HG03442 (cell line): ENCODE data around the gene APOBEC3F.
A peak's percentile ranks its signal among the peaks of the same experiment; 100 is the strongest.
"Not testable (repeated sequence)": the region's sequence is repeated elsewhere in the genome, so short reads cannot be mapped to it uniquely, and the experiment has no call there.

Source experiments
- ATAC-seq: cut with Tn5 transposase; IDR thresholded peaks from one replicate; pipeline ENCODE4 v1.9.1; 2021; ENCODE audit warnings: mild to moderate bottlenecking, moderate library complexity; ENCODE audit not compliant: unreplicated experiment

Gene APOBEC3F

DNA sequence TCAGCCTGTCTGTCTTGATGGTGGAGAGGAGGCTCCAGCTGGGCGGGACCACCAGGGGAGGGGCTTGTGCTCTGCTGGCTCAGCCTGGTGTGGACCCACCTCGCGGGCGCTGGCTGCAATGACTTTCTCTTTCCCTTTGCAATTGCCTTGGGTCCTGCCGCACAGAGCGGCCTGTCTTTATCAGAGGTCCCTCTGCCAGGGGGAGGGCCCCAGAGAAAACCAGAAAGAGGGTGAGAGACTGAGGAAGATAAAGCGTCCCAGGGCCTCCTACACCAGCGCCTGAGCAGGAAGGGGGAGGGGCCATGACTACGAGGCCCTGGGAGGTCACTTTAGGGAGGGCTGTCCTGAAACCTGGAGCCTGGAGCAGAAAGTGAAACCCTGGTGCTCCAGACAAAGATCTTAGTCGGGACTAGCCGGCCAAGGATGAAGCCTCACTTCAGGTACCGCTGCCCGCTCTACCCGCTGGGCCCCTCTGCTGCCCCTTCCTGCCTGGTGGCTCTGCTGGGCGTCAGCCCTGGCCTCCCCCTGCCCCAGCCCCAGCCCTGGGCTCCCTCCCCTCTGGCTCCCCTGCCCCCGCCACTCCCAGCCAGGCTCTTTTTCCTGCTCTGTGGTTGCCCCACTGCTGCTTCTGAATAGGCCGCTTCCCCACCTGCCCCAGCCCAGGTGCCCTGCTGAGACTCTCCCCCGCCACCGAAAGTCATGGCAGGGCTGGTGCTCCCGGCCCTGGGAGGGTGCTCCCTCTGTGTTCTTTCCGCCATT, at the start of gene APOBEC3F:
TSS of gene APOBEC3F (plus strand) at position 327 of the 759 bp plus-strand sequence. CDS start at position 424, 97 bp downstream.
- peak; percentile 89 for ATAC-seq

DNA sequence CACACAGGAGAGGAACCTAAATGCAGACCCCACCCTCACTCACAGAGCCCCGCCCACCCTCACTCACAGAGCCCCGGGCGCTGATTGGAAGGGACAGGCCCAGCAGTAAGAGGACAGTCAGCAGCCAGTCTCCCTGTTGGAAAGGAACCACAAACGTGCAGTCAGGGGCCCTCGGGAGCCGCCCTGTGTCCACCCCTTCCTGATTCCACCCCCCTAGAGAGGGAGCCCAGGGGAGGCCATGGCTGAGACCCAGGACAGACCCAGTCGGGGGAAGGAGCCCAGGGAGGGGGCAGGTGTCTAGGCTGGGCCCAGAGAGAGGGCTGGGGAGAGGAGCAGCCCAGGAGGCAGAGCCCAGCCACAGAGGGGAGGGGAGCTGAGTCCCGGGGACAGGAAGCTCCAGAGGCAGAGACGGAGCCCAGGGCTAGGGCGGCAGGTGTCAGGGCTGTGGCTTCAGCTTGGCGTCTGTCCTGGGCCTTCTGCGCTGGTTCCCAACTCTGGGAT, 47.7 kb upstream of the APOBEC3F start:
- not testable (repeated sequence) for ATAC-seq

DNA sequence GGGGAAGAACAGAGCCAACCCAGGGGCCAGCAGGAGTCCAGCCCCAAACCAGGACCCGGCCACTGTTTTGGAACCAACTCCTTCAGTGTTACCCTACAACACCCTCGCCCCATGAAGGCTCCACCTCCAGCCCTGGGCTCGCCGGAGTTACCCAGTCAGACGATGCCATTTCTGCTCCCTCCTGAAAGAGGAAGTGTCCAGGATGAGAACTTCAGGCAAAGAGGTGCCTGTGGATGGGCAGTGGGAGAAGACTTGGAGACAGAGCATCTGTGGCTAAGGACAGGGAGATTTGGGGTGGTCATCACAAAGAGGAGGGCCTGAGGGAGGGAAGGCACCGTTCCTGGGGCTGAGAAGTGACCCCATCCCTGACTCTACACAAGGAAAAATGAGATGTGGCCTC, 44.6 kb upstream of the APOBEC3F start:
- no peak for ATAC-seq

DNA sequence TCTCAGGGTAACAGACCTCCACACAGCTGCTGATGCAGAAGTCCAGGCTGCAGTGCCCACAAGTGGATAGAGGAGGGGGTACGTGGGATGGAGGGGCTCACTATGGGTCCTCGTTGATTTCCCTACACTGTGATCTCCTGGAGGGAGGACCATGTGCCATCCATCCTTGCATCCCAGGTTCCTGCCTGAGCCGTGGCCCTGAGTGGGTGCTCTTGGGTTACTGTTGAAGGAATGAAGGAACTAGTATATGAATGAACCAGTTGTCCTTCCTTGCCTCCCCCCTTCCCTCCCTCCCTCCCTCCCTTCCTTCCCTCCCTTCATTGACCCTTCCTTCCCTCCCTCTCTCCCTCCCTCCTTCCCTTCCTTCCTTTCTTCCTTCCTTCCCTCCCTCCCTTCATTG, 43.1 kb upstream of the APOBEC3F start:
- ATAC-seq = no peak

DNA sequence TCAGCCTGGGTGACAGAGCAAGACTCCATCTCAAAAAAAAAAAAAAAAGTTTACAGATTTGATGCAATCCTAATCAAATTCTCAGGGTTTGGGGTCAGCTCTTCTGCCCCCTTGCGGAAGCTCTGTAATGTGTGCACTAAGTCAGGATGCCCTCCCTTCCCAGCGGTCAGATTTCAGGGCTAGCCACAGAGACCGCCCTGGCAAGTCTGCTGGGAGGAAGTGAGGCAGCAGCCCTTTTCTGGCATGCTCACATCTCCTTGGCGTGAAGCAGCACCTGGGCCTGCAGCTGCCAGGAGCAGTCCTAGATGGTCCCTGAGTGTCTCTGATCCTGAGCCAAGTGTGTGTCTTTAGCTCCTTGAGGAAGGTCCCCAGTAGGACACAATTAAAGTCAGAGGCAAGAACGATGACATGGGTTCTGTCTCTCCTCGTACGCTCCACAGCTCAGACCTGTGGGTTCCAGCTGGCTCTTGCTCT, 37.5 kb upstream of the APOBEC3F start:
- no peak for ATAC-seq

DNA sequence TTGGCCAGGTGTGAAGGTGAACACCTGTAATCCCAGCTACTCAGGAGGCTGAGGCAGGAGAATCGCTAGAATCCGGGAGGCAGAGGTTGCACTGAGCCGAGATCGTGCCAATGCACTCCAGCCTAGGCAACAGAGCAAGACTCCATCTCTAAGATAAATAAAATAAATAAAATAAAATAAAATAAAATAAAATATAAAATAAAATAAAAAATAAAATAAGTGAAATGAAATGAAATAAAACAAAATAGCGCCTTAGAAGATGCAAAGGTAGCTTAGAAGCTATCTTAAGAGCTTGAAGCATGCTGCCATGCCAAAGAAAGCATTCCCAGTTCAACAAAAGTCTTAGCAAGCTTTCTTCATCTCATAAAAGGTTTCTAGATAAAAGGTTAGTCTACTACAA, 33.5 kb upstream of the APOBEC3F start:
- ATAC-seq = no peak

DNA sequence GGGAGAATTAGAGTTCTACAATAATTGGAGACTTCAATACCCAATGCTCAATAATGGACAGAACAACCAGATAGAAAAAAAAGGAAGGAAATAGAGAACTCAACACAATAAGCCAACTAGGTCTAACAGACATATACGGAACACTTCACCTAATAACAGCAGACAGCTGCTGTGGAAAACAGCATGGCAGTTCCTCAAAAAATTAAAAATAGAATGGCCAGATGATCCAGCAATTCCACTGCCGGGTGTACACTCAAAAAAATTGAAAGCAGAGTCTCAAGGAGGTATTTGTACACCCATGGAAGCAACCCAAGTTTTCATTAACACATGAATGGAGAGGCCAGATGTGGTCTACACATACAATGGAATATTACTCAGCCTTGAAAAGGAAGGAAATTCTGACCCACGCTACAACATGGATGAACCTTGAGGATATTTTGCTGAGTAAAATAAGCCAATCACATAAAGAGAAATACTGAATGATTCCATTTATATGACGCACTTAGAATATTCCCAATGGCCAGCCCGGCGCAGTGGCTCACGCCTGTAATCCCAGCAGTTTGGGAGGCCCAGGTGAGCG, 32.3 kb upstream of the APOBEC3F start:
- not testable (repeated sequence) for ATAC-seq

DNA sequence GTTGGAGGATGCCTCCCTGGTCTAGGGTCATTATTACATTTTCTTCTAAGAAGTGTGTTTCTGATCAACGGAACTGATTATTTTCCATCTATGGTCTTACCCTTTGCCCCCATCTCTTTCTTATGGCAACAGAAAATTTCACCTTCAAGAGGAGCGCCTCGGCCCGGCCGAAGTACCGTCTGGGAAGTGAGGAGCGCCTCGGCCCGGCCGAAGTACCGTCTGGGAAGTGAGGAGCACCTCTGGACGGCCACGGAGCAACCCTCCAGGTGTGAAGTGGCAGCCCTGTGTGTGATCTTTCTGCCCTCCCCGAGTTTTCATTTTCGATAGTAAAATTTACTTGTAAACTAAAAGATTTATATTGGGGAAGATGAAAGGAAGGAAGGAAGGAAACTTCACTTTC, 29.7 kb upstream of the APOBEC3F start:
- no peak for ATAC-seq

DNA sequence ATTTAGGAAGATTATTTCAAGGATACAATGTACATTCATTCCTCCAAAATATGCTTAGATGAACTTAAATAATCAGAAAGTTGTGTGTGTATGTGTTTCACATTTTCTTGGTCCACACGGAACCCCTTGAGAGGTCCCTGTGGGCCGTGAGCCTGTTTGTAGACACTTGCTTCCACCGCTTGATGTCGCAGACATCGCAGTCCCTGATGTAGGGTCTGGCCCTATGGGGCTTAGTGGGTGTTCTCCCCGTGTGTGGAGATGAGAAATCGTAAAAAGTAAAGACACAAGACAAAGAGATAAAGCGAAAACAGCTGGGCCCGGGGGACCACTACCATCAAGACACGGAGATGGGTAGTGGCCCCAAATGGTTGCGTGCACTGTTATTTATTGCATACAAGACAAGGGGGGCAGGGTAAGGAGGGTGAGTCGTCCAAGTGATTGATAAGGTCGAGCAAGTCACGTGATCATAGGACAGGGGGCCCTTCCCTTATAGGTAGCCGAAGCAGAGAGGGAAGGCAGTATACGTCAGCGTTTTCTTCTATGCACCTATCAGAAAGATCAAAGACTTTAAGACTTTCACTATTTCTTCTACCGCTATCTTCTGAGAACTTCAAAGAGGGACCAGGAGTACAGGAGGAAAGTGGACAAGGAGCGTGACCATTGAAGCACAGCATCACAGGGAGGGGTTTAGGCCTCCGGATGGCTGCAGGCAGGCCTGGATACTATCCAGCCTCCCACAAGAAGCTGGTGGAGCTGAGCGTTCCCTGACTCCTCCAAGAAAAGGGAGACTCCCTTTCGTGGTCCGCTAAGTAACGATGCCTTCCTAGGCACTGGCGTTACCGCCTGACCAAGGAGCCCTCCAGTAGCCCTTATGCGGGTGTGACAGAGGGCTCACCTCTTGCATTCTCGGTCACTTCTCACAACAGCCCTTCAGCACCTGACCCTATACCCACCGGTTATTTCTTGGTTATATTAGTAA, 27.8 kb upstream of the APOBEC3F start:
- ATAC-seq = no peak

DNA sequence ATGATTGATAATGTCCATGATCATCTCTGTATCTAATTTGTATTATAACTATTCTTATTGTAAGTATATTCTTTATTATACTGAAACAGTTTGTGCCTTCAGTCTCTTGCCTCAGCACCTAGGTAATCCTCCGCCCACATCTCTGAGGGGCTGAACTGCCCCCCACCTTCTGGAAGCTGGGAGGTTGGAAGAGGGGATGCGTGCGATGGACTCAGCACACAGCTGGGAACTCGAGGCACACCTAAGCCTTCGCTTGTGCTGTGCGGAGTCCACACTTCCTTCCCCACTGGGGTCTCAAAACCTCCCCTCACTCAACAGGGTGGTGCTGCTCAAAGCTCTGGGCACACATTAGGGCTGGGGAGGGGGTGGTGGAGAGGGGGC, 27.1 kb upstream of the APOBEC3F start:
- not testable (repeated sequence) for ATAC-seq

DNA sequence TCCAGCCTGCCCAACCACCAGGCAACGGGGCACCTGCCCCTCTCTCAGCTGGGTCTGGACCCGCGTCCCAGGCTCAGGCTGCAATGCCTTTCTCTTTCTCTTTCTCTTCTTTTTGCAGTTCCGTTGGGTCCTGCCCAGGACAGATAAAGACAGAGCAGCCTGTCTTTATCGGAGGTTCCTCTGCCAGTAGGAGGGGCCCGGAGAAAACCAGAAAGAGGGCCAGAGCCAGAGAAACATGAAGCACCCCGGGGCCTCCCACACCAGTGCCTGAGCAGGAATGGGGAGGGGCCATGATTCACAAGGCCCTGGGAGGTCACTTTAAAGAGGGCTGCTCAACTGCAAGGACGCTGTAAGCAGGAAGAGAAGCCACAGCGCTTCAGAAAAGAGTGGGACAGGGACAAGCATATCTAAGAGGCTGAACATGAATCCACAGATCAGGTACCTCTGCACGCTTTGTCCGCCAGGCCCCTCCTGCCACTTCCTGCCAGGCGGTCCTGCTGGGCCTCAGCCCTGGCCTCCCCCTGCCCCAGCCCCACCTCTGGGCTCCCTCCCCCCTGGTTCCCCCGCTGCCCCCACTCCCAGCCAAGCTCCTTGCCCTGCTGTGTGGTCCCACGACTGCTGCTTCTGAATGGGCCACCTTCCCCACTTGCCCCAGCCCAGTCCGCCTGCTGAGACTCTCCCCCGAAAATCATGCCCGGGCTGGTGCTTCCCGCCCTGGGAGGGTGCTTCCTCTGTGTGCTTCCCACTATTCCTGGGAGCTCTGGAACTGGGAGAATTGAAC, 26.5 kb upstream of the APOBEC3F start, which contains the start of gene APOBEC3C:
TSS of gene APOBEC3C (plus strand) at position 316 of the 781 bp plus-strand sequence. CDS start at position 422, 106 bp downstream.
- peak; percentile 83 for ATAC-seq

DNA sequence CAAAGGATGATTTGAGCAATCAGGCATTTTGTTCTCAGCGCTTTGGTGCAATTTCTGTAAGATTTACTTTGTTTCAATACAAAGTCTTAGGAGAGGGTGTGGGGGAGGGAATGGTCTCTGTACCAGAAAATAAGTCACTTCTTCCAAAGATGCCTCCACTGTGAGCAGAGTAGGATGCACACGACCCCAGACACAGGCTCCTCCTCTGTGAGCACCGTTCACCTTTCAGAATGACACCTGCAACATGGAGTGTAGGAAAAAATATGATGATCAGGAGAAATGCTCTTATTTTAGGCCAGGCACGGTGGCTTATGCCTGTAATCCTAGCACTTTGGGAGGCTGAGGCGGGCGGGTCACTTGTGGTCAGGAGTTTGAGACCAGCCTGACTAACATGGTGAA, 25.9 kb upstream of the APOBEC3F start:
- not testable (repeated sequence) for ATAC-seq

DNA sequence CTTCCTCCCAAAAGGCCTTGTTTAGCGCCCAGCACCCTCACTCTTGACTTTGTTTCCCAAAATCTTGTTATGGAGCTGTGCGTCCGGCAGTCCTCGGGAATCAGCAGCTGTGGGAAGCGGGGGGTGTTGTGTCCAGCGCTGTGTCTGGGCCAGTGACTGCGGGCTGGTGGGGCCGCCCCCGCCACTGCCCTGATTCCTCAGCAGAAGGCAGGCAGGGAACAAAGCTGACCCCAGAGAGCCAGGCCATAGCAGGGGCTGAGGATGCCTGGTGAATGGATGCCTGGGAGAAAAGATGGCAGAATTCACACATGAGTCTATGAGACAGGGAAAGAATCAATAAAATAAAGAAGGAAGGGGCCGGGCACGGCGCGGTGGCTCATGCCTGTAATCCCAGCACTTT, 24.1 kb upstream of the APOBEC3F start:
- no peak for ATAC-seq

DNA sequence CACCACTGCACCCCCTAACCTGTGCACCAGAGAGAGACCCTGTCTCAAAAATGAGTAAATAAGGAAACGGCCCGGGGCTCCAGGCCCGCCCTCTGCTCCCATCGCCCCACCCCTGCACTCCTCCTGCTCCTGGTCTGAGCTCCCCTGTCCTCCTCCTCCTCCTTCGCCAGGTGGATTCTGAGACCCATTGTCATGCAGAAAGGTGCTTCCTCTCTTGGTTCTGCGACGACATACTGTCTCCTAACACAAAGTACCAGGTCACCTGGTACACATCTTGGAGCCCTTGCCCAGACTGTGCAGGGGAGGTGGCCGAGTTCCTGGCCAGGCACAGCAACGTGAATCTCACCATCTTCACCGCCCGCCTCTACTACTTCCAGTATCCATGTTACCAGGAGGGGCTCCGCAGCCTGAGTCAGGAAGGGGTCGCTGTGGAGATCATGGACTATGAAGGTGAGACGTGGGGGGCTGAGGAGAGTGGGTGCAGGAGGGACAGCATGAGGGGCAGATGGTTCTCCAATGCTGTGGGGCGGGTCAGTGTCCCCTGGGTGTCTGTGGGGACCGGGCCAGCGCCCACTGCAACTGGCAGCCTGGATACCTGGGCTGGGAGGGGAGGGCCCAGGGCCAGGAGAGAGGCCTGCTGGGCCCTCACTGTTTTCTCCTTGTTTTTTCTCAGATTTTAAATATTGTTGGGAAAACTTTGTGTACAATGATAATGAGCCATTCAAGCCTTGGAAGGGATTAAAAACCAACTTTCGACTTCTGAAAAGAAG, 22.9 kb upstream of the APOBEC3F start:
- no peak for ATAC-seq

DNA sequence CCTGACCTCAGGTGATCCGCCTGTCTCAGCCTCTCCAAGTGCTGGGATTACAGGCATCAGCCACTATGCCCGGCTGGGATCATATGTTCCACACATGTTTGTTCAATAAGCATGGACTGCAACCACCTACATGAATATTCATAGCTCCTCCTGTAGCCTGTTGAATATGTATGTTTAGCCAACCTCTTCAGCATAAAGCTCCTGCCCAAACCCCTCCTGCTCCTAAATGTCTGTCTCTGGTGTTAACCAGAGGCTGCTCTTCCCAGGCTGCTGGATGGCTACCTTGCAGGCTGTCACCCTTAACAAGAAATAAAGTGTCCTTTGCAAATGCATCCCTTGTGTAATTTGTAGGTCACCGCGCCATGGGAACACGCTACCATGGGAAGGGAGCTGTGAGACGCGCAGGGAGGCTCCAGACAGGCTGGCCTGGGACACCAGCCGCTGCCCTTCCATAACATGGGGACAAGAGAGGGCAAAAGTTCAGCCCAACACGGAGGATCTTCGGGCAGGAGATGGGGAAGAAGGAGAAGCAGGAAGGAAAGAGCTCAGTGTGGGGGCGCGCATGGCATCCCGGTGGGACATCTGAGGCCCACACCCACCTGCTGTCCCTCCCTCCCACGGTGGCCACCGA, 20.5 kb upstream of the APOBEC3F start:
- ATAC-seq = not testable (repeated sequence)

DNA sequence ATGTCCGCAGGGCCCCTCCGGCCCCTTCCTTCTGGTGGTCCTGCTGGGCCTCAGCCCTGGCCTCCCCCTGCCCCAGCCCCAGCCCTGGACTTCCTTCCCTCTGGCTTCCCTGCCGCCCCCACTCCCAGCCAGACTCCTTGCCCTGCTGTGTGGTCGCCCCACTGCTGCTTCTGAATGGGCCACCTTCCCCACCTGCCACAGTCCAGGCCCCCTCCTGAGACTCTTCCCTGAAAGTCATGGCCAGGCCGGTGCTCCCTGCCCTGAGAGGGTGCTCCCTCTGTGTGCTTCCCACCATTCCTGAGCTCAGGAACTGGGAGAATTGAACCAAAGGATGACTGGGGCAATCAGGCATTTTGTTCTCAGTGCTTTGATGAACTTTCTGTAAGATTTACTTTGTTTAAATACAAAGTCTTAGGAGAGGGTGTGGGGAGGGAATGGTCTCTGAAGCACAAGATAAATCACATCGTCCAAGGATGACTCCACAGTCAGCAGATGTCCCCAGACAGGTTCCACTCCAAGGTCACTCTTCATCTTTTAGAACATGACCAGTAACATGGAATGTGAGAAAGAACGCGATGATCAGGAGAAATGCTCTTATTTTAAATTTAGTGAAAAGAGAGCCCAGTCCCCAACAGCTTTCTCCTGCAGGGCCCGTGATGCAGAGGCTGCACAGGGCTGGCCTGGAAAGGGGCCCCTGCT, 19.0 kb upstream of the APOBEC3F start:
- ATAC-seq = no peak

DNA sequence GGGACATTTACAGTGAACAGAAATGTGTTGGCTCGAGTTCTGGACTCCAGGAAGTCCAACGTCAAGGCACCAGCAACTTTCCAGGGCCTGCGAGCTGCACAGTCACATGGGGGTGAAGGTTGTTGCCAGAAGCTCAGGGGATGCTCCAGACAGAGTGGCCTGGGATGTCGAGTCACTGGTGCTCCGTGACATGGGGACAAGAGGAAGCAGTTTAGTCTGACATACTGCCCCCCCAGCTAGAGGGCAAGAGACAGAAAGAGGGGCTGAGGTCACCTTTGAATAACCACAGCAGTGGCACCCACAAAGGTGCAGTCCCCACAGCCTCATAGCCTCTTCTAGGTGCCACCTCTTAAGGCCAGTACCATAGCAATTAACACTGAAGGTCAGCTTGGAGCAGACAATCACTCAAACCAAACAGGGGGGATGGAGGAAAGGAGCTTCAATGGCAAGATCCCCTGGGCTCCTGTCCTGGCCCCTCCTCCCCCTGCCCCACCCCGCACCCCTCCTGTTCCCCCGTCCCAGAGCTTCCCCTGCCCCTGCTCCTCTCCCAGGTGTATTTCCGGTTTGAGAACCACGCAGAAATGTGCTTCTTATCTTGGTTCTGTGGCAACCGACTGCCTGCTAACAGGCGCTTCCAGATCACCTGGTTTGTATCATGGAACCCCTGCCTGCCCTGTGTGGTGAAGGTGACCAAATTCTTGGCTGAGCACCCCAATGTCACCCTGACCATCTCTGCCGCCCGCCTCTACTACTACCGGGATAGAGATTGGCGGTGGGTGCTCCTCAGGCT, 15.9 kb upstream of the APOBEC3F start:
- no peak for ATAC-seq
